GM18951 (cell line): ENCODE data around the gene CACNA1D.

Experiments
- POLR2A ChIP-seq: IDR thresholded peaks from 4 replicates; pipeline ENCODE4 v1.6.1; 2011; ENCODE audit warnings: mild to moderate bottlenecking; ENCODE audit not compliant: insufficient read length, insufficient read depth; ENCODE audit errors: extremely low read depth
- in situ Hi-C: fragments of 300-500 bp; cut with MboI; formaldehyde crosslinking; loops from one replicate; pipeline ENCODE4 v1.12.0; 2022; ENCODE audit warnings: low sequenced_read_pairs, mixed read lengths, inconsistent platforms; ENCODE audit not compliant: unreplicated experiment

The CACNA1D gene

DNA sequence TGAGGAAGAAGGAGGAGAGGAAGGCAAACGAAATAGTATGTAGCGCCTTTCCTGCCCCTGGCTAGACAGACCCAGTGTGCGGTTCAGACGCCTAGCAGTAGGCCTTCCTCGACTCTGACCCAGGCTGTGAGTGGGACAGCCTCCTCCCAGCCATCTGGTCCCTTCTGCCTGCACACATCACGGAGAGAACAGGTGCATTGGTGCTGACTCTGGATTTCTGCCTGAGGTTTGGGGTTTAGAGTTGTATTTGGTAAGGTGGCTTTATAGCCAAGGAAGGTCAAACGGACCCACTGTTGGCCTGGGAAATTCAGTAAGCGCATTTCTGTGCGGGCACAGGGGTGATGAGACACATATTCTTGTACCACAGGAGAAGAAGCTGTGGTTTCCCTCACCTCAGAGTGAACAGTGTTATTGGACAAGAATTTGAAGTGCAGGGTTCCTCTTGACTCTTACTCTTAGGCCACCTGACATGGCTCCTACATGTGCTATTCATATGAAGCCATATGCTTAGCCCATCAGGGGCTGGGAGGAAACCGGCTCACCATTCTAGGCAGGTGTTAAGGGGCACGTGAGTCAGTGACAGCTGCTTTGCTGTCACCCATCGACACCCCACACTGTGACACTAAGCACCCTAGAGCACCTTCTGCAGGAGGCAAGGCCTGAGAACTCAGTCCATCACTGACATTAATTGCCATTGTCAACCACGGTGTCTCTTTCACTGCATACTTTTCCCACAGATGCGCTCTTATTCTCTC is 208.5 kb downstream of the CACNA1D start:
- in situ Hi-C loops: no loop called here
- no peak for TF ChIP-seq POLR2A

DNA sequence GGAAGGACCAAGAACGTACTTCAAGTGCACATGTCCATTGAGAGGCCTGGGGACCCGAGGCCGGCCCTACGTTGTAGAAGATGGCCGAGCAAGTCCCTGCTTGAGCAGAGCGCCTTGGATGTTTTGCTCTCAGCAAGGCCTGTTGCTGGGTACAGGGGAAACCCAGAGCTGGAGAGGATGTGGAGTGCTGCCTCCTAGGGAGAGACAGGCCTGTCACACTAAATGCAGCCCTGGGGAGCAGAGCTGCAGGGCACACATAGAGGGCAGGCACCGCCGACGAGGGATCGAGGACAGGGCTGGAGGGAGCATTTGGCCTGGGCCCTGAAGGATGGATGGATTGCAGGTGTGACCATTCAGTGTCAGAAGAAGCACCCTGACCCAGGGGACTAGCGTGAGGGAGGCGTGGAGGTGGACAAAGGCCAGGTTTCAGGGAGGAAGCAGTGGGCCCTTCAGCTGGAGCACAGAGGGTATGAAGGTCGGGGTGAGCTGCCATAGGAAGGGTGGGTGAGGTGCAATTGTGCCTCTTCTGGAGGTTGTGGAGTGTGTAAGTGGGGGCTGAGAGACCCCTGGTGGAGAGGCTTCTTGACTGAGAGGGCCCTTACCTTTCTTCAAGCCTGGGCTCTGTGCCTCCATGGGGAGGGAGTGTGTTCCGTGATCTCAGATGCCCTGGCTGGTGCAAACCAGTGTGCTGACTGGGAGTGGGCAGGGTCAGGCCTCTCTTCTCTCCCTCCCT is 209.4 kb downstream of the CACNA1D start:
- TF ChIP-seq POLR2A: no peak
- in situ Hi-C loops: no loop called here

DNA sequence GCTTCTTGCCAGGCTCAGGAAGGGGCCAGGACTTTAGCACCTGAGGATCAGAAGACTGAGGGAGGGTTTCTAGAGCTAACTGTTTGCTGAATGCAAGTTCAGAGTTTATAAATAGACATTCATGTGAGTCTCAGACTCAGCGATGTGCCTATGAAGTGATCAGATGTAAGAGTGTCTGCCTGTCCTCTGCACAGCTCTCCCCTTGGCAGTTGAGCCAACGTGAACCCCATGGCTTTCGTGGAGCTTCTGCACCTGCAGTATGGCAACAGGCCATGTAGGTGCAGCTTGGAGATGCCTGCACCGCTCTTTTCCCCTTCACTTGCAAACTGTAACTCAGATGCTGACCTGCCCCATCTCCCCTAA is 209.9 kb downstream of the CACNA1D start:
- TF ChIP-seq POLR2A: no peak
- in situ Hi-C loops: no loop called here

DNA sequence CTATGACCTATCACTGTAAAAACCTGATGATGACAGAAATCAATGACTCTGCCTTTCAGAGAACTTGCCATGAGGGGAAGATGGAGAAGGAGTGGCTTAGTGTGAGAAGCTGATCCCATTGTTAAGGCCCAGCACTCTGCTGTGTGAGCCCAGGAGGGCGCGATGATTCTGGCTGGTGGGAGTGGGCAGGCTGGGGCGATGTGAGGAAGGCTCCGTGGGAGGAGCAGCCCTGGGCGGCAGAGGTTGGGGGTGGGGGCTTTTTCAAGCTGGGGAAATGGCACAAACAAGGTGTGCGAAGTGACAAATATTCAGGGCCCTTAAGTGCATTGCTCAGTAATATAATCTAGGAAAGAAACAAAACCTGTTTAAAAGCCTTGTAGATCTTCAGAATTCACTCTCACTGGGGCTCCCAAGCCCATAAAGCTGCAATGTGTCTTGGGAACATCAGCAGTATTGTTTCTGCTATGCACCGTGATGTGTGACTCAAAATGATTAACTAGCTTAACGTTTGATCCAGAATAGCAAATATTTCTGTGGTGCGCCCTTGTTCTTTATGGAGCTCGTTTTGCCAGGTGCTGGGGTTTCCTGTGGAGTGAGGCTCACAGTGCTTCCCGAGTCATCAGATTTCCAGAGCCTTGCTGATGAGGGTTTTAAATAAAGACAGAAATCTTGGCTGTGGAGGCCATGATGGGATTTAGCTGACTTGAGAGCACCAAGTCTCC is 210.8 kb downstream of the CACNA1D start:
- no peak for TF ChIP-seq POLR2A
- in situ Hi-C loops: no loop called here

DNA sequence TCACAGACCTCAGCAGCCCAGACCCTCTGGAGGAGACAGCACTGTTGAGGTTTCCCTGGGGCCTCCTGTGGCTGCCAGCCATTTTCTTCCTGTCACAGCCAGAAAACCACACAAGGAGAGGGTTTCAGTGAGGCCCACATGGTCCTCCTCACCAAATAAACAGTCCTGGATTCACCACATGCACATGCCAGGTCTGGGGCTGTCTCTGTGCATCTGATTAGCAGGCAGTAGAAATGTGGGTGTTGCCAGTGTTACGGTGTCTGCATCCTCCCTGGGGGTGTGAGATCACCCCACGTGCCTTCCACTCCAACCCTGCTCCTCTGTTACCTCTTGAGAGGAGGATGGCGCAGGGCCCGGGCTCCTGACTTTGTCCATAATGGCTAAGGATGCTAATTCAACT is 211.4 kb downstream of the CACNA1D start:
- in situ Hi-C loops: no loop called here
- TF ChIP-seq POLR2A: no peak

DNA sequence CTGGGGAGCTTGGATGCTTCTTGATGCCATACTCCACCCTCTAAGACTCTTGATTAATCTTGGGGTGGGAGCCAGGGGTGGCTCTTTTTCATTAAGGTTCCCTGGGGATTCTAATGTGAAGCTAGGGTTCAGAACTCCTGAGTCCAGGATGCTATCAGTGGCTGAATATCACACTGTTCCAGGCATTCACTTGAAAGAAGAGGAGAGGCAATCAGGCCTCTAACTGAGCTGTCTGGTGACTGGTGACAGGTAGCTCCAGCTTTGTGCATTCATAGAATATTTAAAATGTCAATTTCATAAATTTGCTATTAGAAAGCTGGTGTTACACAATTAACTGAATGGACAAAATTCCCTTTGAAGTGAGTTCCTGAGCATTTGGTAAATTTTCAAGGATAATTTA is 212.8 kb downstream of the CACNA1D start:
- TF ChIP-seq POLR2A: no peak
- in situ Hi-C loops: no loop called here

DNA sequence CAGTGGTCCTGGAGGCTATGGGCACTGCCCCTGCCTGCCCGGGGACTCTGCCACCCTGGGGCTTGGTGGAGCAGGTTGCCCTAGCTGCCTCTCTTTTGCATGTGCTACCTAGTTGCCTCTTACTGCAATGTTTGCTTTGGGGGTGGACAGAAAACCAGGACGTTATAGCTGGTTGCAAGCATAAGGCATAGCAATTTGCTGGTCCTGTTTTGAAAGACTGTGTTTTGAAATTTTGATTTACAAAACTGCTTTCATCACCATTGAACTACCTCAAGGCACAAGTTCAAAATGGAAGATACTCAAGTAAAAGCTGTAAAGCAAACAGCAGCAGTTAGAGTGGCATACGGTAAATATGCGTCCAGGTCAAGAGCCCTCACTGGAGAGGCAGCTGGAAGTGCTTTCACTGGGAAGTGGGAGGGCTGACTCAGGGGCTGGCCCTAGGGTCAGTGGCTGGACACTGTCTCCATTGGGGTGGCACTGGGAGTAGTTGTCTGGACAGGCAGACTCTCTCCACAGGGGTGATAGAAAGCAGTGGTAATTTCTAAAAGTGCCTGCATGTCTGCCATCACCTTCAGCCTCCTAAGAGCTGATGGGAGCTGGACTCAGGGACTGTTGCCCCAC is 213.7 kb downstream of the CACNA1D start:
- no peak for TF ChIP-seq POLR2A
- in situ Hi-C loops: no loop called here

DNA sequence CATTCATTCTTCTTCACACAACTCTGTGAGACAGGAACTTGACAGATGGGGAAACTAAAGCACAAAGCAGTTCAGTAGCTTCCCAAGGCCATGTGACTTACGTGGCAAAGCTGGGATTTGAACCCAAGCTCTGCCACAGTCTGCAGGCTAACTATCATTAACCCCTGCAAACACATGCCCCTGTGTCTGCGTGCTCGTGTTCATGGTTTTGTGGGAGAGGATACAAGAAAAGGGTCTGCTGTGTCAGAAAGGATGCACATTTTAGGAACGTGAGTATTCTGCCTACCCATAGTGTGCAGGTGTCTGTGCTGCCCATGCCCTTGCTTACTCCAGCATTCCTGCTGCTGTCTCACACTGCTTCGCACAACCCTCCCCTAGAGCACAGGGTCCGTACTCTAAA is 214.8 kb downstream of the CACNA1D start:
- in situ Hi-C loops: no loop called here
- no peak for TF ChIP-seq POLR2A

DNA sequence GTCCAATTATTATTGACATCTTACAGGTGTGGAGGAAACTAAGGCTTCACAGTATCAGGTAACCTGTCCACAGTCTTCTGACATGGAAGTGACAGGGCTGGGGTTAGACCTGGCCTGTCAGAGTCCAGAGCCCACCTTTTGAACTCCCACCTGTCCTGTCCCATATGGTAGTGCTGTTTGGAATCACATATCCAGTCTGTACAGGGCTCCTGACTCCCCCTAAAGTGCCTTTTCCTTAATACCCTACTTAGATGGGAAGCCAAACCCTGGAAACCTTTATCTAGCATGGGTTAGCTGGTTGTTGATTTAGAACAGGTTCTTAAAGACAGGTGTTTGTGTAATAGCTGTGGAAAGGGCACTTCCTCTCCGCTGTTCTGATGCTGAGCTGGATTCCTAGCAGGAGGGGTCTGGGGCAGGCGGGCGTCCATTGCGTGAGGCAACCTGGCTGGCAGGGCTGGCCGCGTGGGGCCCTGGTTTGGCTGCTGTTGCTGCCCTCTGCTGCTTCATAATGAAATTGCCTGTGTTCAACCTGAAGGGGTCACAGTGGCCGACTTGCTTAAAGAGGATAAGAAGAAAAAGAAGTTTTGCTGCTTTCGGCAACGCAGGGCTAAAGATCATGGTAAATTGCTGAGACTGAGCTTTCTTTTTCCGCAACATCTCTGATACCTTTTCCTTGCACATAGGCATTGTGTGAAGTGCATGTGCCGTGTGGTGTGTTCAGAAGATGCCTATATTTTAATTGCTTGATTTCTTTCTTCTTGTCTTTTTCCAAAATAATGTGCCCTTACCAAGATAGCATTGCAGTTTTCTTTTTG is 215.7 kb downstream of the CACNA1D start:
- no peak for TF ChIP-seq POLR2A
- in situ Hi-C loops: loop anchor here (10.0 kb wide), 1 partner anchor 335 kb away; no protein-coding TSS in a partner anchor

DNA sequence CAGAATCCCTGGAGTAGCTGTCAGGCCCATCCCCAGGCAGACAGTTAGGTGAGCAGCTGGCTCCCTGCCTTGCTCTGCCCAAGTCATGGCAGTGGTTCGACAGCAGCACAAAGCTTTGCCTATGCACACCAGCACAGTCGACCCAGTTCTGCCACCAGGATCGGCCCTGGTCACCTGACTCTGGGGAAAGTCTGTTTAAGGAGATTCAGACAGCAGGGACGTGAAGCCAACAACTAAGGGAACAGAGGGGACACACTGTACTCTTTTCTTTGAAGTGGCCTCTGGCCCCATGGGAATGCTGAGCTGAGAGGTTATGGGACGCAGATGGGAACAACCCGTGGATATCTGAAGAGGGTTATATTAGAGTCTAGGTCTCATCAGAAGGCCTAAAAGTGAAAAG is 217.0 kb downstream of the CACNA1D start:
- TF ChIP-seq POLR2A: no peak
- in situ Hi-C loops: loop anchor here (10.0 kb wide), 1 partner anchor 337 kb away; no protein-coding TSS in a partner anchor

DNA sequence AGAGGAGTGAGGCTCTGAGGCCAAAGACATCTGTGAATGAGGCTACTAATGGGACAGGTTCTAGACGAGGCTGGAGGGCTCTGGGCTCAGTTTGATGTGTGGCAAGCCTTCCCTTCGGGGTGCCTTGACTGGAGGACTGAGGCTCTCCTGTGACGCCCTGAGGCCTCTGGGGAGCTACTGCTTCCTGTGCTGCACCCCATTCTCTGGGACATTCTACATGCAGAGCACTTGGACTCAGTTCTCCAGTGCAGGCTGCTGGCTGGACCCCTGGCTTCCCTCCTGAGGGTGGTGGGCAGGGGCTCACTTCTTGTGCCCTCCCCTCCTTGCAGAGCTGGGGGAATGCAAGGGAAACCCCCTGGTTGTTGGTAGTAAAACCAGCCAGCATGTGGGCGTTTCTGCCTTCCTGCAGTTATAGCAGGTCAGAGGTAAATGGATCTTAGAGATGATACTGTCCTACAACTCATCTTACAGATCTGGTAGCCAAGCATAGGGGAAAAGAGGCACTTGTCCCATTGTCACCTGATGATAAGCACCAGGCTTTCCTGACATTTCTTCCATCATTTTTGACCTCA is 218.5 kb downstream of the CACNA1D start:
- TF ChIP-seq POLR2A: no peak
- in situ Hi-C loops: loop anchor here (10.0 kb wide), 1 partner anchor 338 kb away; no protein-coding TSS in a partner anchor

DNA sequence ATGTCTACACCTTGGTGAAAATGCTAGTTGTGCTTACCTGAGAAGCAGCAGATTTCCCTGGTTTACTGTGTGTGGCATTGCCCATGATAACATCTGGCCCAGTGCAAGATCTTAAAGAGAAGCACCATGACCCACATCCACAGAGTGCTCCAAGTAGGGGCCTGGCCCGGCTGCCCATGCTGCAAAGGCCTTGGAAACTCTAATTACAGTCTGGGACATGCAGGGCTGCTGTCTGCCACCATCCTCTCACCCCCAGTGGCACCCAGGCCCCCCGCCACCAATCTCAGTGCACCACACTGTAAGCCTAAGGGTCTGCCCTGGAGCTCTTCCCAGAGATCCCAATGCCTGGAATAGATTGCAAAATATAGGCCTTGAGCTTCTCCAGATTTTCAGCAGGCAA is 219.2 kb downstream of the CACNA1D start:
- TF ChIP-seq POLR2A: no peak
- in situ Hi-C loops: loop anchor here (10.0 kb wide), 1 partner anchor 339 kb away; no protein-coding TSS in a partner anchor
